ENCODE data around the gene KREMEN2. TPM values are rescaled to one million over a fixed set of nuclear protein-coding genes. Genes with fewer than 3 reads are reported as not detected.
A peak's percentile ranks its signal among the peaks of the same experiment; 100 is the strongest.

The KREMEN2 gene
- total RNA-seq, 4 donors from 2014 or later = 0.19 to 3.9 (median 2.1) TPM; not detected in 1

DNA sequence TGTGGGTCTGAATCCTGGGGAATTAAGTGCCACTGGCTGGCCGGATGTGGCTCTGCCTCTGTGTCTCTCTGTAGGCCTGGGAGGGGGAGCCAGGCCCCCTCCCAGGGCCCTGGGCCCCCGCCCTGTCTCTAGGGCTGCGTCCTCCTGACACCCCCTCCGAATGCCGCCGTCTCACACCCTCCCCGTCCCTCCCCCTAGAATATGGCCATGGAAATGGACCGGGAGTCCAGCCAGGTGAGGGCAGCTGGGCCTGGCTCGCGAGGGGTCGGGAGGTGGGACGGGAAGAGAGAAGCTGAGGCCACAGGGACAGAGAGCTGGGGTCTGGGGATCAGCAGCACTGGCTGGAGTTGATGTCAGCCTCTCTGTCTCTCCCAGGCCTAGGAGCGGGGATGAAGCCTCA is 32.2 kb downstream of the KREMEN2 start:
- H3K4me3 ChIP-seq = no peak overlapping the region
- intact Hi-C loops (cut with DNase I) = no loop called here
- no peak for TF ChIP-seq POLR2A (IDR thresholded peaks at IDR 0.05)
- TF ChIP-seq, protein P1, sequence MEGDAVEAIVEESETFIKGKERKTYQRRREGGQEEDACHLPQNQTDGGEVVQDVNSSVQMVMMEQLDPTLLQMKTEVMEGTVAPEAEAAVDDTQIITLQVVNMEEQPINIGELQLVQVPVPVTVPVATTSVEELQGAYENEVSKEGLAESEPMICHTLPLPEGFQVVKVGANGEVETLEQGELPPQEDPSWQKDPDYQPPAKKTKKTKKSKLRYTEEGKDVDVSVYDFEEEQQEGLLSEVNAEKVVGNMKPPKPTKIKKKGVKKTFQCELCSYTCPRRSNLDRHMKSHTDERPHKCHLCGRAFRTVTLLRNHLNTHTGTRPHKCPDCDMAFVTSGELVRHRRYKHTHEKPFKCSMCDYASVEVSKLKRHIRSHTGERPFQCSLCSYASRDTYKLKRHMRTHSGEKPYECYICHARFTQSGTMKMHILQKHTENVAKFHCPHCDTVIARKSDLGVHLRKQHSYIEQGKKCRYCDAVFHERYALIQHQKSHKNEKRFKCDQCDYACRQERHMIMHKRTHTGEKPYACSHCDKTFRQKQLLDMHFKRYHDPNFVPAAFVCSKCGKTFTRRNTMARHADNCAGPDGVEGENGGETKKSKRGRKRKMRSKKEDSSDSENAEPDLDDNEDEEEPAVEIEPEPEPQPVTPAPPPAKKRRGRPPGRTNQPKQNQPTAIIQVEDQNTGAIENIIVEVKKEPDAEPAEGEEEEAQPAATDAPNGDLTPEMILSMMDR (IDR thresholded peaks at IDR 0.05) = no peak
- peaks cover 0 to 47% (median 0%) of the 10 kb centered on the region in 4 donors for H3K27me3 ChIP-seq
- H3K9me3 ChIP-seq = no peaks in the 10 kb centered on the region
- DNase-seq = no peak
- peaks cover 3 to 41% (median 12%) of the 10 kb centered on the region in 3 donors for H3K4me1 ChIP-seq
- WGBS, 2 donors = 70% methylated on average over 2 of the region's 13 CpGs; no CpG with 5 or more reads in 1 of the 2 donors
- no peaks in the 10 kb centered on the region for H3K36me3 ChIP-seq
- H3K27ac ChIP-seq = no peak overlapping the region

DNA sequence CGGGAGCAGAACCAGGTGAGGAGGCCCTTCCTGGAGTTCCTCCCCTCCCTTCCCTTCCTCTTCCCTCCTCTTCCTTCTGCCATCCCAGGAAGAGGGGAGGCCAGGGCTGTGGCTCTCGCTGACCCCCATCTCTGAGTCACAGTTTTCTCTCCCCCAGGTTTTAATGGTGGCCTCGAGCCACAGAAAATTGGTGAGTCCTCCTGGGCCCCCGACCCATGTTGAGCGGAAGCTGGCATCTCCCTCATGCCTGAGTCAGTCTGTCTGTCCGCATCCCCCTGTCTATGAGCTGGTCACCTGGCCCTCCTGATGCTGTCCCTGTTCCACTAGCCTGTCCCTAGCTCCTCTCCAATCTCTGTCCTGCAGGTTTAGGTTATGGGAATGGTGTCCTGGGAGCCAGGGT is 35.9 kb downstream of the KREMEN2 start:
- Histone ChIP-seq H3K36me3 (no peaks in the 10 kb centered on the region), H3K4me1 (peaks cover 0 to 20% (median 3%) of the 10 kb centered on the region in 3 donors), H3K9me3 (no peaks in the 10 kb centered on the region), H3K27ac (no peak overlapping the region), H3K4me3 (no peak overlapping the region), H3K27me3 (peaks cover 0 to 53% (median 0%) of the 10 kb centered on the region in 4 donors)
- intact Hi-C loops (cut with DNase I) = no loop called here
- DNase-seq = no peak
- 73 to 79% methylated on average over 5 to 6 of the region's 6 CpGs for WGBS, 2 donors
- no peak for TF ChIP-seq POLR2A (IDR thresholded peaks at IDR 0.05)
- TF ChIP-seq, protein P1 (IDR thresholded peaks at IDR 0.05) = no peak

DNA sequence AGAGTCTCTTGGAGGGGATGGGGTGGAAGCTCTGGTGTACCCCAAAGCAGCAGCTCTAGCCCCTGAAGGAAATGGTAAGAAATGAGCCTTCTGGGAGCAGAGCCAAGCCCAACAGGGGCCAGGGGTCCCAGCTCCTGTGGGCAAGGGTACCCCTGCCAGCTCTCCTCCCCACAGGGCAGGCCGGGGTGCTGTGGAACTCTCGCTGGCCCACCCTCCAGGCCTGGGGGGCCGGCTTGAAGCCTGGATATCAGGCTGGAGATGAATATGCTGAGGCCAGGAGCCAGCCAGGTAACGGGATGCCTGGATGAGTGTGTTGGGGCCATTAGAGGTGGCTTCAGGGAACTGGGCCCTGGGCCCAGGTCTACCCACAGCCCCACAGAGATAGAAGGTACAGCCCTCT is 36.5 kb downstream of the KREMEN2 start:
- H3K27me3 ChIP-seq = peaks cover 0 to 59% (median under 1%) of the 10 kb centered on the region in 4 donors
- intact Hi-C loops (cut with DNase I) = no loop called here
- peaks cover 0 to 17% (median 4%) of the 10 kb centered on the region in 3 donors for H3K4me1 ChIP-seq
- no peaks in the 10 kb centered on the region for H3K9me3 ChIP-seq
- no peak overlapping the region for H3K27ac ChIP-seq
- WGBS, 2 donors = 80% methylated on average over 2 of the region's 4 CpGs; no CpG with 5 or more reads in 1 of the 2 donors
- TF ChIP-seq, protein P1 (IDR thresholded peaks at IDR 0.05) = no peak
- TF ChIP-seq POLR2A (IDR thresholded peaks at IDR 0.05) = no peak
- no peak for DNase-seq
- no peak overlapping the region for H3K4me3 ChIP-seq
- H3K36me3 ChIP-seq = no peaks in the 10 kb centered on the region

DNA sequence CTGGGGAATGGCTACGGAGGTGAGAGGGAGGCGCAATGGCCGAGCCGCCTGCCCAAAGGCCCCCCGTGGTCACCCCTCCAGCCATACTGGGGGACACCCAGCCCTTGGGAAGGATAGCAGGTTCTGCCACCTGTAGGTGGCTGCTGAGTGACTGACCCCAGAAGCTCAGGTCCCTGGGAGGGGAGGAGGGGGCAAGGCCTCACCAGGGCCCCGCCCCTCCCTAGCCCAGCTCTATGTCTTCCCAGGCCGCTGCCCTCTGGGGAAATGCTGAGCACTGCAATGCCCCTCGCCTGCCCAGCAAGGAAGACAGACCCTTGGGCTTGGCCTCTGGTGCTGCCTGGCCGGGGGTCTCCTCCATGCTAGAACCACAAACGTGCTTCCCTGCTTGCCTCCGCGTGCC is 37.2 kb downstream of the KREMEN2 start:
- Histone ChIP-seq H3K4me3 (no peak overlapping the region), H3K4me1 (peaks cover 0 to 14% (median 4%) of the 10 kb centered on the region in 3 donors), H3K27me3 (peaks cover 0 to 63% (median 4%) of the 10 kb centered on the region in 4 donors), H3K9me3 (no peaks in the 10 kb centered on the region), H3K27ac (no peak overlapping the region), H3K36me3 (no peaks in the 10 kb centered on the region)
- no peak for DNase-seq
- WGBS, 2 donors = 60% methylated on average over 2 of the region's 12 CpGs; no CpG with 5 or more reads in 1 of the 2 donors
- TF ChIP-seq, protein P1 (IDR thresholded peaks at IDR 0.05) = no peak
- TF ChIP-seq POLR2A (IDR thresholded peaks at IDR 0.05) = no peak
- intact Hi-C loops (cut with DNase I) = no loop called here

DNA sequence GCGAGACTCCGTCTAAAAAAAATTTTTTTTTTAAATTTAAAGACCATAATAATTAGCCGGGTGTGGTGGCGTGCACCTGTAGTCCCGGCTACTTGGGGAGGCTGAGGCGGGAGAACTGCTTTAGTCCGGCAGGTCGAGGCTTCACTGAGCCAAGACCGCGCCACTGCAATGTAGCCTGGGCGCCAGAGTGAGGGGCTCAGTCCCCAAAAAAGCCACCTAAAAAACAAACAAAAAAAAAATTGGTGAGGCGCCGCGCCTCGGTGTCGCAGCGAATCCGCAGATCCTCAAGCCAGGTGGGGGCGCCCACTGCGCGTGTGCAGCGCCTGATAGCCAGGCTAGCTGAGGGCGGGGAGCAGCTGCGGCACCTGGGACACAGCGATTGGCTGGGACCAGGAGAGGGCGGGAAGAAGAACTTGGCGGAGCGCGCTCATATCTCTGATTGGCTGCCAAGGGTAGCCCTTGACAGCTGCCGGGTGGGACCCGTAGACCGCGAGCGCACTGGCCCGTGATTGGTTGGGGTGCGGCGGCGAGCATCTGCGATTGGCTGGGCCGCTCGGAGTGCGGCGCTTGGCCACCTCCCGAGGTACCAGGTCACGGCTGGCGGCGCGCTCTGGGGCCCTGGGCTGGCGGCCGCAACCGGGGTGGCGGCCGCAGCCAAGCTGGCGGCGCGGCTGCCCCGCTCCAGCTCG is 39.7 kb downstream of the KREMEN2 start:
- Histone ChIP-seq H3K4me1 (peaks cover 0 to 25% (median 4%) of the 10 kb centered on the region in 3 donors), H3K36me3 (no peaks in the 10 kb centered on the region), H3K27ac (peak overlapping the region in 2 of 4 donors; percentile 17 to 65), H3K27me3 (peaks cover 0 to 64% (median 4%) of the 10 kb centered on the region in 4 donors), H3K9me3 (no peaks in the 10 kb centered on the region), H3K4me3 (peak overlapping the region in 3 of 4 donors; percentile 20 to 57 (median 39))
- peak; percentile 91 for DNase-seq
- intact Hi-C loops (cut with DNase I) = no loop called here
- 25 to 29% methylated on average over 14 to 20 of the region's 58 CpGs for WGBS, 2 donors
- TF ChIP-seq POLR2A (IDR thresholded peaks at IDR 0.05) = peak in 1 of 4 donors; percentile 12
- TF ChIP-seq, protein P1 (IDR thresholded peaks at IDR 0.05) = peak; percentile 36 to 73 (median 51)

All from esophagus squamous epithelium (tissue), 5 donors.